DMS79 (cell line): ENCODE data around the gene PVALEF.

Source experiments
- DNase-seq: peaks from one replicate; lab custom pipeline; 2025; lab: John Stamatoyannopoulos, UW

PVALEF gene

DNA sequence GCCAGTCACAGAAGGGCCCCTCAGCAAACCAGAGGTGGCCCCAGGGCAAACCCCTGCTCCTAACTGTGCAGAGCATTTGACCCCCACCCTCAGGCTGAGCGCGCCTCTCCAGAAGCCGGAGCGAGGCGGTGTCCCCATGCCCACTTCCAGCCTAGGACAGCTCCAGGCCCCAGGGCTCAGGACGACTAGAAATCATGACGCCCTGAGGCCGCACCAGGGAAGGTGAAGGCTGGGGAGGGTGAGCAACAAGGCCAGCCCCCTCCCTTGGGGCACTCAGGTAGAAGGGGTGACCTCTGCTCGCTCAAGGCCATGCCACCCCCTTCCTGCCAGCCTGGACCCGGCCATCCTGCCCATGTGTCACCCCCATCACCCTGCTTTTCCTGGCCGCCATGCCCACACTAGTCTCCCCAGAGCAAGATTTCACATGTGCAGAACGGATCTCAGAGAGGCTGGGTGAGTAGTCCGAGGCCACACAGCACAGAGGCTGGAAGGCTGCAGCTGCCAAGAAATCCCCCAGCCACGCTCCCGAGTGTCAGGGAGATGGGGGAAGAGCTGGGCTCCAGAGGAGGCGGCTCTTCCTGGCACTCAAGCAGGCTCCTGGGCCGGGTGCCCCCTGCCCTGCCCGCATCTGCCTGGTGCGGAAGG is 2.1 kb upstream of the PVALEF start:
- no peak for DNase-seq

DNA sequence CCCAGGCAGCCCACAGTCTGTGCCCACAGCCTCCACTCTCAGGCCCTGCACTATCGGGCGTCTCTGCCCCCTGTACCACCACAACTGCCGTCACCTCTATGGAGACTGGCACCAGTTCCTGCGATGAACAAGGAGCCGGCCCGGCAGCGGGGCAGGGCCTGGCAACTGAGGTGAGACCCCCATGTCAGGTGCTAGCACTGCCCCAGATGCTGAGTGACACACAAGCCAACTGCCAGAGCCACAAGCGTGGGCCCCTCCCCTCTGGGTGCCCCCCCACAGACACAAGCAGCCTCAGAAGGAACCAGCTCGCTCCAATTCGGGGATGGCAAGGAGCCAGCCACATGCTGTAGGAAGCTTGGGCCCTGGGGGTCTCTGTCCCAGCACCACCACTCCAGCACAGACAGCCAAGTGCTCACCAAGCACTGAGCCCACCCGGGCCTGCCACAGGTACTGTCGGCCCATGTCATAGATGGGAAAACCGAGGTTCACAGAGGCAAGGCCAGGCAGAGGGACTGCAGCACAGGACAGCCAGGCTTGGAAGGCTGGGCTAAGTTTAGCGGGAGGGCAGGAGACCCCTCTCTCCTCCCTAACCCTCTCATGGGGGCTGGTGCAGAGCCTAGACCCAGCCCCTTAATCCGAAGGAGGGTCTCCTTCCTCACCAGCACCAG is 1.5 kb upstream of the PVALEF start:
- no peak for DNase-seq

DNA sequence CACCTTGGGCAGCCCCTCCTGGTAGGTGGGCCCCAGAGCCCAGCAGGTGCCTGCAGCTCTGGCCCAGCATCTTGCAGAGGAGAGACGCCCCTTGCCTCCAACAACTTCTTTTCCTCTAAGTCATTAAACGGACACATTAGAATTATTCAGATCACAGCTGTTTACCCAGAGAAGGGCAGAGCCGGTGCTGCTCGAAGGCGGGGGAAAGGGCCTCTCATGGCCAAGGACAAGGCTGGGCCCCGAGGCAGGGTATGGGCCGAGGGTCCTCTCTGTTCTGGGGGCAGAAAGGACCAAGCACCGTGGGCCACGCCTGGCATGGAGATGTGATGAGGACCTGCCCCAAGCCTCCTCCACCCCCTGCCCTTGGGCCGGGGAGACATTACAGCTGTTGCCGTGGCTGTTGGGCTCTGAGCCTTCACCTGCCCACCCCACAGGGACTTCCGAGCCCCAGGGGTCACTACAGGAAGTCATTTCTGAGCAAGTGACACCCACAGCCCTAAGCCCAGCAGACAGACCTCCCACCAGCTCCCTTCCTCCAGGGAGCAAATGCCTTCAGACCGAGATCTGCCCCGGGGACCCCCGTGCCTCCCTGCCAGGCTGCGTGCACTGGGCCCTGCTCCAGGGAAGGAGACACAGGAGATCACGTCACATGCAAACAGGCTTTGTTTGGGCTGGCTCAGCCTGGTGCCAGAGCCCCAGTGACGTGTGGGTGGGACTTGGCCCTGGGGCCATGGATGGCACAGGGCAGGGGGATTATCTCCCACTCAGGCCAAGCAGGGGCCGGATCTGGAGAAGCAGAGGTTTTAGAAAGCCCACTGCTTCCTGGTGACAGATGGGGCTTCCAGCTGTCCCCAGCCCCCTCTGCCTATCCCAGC is 699 bp upstream of the PVALEF start:
- DNase-seq = no peak

DNA sequence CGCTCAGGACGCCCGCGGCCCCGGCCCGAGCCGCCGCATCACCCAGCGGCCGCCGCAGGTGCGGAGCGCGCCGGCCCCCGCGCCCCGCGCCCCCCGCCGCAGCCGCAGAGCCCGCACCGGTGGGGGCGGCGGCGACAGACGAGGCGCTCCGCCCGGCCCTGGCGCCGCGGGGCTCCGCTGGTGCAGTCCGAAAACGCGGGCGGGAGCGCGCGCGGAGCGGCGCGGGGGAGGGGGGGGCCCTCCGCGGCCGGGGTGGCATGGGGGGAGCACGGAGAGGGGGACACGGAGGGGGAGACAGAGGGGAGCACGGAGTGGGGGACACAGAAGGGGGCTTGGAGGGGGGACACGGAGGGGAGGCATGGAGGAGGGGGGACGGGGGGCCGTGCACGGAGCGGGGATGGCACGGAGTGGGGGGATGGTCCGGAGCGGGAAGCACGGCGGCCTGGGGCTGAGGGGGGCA is 756 bp downstream of the PVALEF start, which contains the start of gene AATK:
Gene AATK, minus strand, starts transcription at position 189 of the 460 bp plus-strand sequence. CDS start 229 bp downstream, outside the sequence.
- DNase-seq = no peak

DNA sequence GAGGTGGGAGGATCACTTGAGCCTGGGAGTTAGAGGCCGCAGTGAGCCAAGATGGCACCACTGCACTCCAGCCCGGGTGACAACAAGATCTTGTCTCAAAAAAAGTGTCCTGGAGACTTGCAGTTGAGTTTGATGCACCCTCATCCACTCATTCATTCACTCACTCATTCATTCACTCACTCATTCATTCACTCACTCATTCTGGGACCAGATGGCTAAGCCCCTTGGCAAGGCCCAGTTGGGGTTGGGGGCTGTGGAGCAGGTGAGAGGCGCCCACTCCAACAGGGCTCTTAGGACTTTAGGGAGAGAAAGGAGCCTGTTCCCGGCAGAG is 1.9 kb downstream of the PVALEF start:
- DNase-seq = no peak

DNA sequence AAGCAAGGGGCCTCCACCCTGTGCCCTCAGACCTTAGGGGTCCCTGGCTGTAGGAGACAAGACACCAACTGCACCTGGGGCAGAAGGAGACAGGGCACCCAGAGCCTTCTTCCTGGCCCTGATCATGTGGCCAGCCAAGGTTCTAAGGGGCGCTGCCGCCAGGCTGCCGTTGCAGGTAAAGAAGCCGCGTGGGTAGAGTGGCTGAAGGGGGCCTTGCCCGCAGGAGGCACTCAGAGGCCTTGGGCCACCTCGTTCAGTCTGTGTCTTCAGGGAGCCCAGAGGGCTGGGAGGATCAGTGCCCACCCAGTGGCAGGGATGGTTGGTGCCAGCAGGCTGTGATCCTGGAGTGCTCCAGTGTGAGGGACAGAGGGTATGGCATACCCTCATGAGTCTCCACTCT is 2.3 kb downstream of the PVALEF start:
- DNase-seq = no peak

DNA sequence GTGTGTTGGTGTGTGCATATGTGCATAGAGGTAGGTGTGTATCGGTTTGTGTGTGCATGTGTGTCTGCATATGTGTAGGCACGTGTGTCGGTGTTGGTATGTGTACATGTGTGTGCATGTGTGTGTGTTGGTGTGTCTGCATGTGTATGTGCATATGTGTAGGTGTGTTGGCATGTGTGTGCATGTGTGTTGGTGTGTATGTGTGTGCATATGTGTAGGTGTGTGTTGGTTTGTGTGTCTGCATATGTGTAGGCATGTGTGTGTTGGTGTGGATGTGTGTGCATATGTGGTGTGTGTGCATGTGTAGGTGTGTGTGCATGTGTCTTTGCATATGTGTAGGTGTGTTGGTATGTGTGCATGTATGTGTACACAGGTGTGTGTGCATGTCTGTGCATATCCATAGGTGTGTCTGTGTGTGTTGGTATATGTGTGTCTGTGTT is 4.6 kb downstream of the PVALEF start:
- no peak for DNase-seq

DNA sequence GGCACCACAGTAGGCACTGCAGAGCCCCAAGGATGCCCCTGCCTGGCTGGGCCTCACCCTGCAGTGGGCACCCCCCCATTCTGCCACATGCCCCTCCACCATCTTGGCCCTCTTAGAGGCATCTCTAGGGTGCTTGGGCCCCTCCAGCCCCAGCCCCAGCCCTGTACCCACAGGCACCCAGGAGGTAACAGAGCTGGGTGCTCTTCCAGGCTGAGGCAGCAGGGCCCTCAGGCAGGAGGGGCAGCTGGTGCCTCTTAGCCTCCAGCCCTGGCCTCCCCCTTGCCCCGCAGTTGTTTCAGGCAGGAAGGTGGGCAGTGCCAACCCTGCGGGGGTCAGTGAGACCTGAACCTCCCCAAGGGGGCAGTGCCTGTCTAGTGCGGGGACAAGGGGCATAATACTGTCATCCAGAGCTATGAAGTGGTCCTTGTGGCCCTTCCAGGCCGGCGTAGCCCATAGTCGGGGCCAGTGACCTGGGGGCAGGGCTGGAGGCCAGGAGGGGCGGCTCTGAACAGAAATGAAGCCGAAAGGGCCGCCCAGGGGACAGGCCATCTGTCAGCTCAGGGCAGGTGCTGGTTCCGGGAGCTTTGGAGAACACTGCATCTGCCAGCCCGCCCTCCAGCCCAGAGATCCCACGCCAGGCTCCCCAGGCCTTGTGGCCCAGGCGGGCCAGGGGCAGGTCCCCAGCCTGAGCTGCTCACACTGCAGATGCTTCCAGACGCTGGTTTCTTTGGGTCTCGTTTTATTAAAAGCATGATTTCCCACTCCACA is 5.6 kb downstream of the PVALEF start:
- no peak for DNase-seq

DNA sequence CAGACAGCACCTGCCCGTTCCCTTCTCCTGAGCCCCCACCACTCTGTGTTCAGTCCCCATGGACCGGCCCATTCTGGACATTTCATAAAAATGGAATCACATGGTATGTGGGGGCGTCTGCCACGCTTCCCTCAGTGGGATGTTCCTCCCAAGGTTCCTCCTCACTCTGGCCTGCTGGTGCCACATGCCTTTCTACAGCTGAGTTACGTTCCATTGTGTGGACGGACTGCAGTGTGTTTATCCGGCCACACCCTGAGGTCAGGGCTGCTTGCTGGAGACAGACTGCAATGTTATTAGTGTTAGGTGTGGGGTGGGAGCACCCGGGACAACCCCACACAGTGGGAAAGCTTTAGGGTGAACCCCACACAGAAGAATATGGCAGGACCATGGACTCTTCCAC is 6.6 kb downstream of the PVALEF start:
- no peak for DNase-seq

DNA sequence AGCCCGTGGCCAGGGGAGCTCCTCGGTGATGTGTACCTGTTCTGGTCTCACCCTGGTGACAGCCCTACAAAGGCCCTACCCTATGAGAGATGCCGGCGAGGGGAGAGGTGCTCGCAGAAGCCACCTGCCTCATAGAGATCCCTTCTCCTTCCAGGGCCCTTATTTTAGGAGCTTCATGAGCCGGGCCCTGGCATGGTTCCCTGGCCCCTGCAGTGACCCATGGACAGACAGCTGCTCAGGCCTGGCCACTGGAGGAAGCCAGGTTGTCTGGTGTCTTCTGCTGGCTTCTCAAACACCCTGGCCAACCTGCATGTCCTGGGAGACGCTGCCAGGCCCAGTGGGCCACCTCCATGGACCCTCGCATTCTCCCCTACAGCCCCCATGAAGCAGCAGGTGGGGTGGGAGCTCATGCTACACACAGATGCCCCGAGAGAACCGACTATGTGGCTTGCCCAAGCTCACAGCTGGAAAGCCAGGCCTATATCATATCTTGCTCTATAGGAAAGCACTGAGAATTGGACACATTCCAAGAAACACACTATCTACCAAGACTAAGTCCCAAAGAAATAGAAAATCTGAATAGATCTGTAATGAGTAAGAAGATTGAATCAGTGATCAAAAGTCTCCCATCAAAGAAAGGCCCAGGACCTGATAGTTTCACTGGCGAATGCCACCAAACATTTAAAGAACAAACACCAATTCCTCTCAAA is 7.9 kb downstream of the PVALEF start:
- no peak for DNase-seq

DNA sequence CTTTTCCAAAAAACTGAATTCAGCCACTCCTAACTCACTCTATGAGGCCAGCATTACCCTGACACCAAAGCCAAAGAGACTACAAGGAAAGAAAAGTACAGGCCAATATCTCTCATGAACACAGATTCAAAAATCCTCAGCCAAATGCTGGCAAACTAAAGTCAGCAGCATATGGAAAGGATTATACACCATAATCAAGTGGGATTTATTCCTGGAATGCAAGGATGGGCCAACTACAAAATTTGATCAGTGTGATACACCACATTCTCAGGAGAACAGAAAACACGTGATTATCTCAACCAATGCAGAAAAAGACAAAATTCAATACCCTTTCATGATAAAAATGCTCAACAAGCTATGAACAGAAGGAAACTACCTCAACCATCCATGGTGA is 8.5 kb downstream of the PVALEF start:
- DNase-seq = no peak

DNA sequence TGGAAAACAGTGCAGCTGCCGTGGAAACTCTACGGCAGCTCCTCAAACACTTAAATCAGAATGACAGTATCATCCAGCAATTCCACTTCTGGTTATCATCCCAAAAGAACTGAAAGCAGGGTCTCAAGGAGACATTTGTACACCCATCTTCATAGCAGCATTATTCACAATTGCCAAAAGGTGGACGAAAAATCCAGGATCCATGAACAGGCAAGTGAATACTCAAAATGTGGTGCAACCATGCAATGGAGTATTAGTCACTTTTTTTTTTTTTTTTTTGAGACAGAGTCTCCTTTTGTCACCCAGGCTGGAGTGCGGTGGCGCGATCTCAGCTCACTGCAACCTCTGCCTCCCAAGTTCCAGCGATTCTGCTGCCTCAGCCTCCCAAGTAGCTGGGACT is 11.4 kb downstream of the PVALEF start:
- no peak for DNase-seq

DNA sequence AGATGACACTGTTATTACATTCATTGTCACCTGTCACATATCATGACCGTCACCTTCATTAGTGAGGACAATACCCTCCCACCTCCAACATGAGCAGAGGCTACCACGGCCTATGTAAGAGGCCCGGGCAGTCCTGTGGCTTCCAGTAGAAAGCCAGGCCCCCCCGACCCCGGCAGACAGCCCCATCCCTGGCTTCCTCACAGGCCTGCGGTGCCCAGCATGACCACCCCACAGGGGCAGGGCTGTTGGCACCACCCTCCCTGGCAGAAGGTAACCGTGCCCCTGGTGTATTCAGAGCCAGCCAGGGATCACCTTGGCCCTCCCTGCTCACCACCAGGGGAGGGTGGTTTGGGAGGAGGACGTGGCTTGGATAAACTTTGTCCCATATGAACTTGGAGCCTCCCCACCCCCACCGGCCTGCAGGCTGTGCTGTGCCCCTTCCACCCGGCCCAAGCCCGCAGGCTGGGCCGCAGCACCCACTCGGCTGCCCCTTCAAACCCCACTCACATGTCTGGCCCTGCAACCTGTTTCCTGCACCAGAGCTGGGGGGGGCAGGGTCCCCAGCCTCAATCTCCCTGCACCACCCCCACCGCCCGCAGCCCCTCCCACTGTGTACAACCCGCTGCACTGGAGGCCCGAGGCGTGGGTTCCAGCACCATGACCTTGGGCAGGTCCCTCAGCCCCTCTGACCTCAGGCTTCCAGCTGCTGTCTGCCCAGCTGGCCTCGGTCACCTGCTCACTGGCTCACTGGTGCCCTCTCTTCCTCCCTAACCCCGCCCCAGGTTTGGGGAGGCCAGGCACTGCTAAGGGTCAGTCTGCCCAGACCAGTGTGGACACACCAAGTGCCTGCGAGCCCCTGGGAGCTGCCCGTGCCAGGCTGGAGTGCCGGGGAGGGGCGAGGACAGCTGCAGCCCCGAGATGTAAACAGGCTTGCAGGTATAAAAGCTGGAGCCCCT is 13.1 kb downstream of the PVALEF start:
- no peak for DNase-seq

DNA sequence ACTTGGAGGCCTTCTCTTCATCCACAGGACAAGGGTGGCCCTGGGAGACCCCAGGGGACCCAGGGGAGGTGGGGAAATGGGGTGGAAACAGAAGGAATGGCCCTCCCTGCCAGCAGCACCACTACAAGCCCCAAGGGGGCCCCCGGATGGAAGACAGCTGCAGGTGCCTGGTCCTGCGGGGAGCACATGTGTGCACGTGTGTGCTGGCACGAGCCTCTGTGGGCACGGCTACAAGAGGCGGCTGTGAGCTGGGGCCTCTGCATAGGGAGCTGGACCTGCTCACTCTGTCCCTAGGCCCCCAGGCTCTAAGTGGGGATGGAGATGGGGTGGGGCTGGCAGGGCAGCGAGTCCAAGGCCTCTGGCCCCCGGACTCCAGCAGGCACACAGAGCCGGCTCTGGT is 13.9 kb downstream of the PVALEF start:
- DNase-seq = no peak

DNA sequence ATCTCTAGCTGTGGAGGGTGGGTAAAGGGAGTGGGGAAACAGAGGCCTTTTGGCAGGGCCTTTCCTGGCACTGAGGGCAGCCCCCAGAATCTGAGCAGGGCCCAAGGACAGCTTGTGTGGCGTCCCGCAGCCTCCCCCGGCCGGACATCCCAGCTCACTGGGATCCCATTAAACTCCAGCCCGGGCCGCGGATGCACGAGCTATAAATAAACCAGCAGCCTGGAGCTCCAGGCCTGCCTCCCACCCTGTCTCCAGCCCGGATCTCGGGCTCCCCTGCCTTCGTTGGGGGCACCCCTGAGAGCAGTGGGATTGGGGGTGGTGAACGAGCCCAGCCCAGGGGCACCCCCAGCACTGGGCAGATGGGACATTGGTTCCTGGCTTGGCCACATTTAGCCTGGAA is 14.6 kb downstream of the PVALEF start:
- DNase-seq = no peak

DNA sequence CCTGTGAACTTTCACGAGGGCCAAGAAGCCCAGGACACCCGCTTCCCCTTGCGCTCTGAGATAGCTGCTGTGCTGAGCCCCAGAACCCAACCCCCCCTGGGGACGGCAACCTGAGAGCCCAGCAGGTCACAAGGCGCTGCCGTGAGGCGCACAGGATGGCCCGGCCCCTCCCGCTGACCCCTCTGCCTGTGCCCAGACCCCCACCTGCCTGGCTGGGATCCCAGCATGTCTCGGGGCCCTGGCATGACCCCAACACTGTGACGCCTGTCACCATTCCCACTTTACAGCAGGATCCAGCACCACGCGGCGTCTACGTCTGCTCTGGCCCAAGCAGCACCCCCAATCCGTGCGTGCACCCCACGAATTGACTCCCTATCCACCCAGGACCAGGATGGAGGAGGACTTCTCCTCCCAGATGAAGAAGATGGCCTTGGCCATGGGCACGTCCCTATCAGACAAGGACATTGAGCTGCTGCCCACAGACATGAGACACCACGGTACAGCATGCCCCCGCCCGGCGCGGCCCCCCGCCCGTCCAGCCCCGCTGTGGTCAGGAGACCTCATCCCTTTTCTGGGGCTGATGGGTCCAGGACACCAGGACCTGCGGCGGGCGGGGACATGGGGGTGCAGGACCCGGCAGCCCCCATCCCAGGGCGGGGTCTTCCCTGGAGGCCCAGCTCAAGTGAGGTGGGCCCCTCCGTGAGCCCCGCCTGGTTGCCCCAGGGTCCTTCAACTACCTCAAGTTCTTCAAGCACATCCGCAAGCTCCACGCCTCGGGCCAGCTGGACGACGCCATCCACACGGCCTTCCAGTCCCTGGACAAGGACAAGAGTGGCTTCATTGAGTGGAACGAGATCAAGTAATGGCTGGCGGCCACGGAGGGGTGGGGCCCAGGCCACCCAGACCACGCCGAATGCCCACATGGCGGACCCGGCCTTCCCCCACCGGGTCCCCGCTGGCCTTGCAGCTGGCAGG is 15.8 kb downstream of the PVALEF start:
- DNase-seq = no peak

DNA sequence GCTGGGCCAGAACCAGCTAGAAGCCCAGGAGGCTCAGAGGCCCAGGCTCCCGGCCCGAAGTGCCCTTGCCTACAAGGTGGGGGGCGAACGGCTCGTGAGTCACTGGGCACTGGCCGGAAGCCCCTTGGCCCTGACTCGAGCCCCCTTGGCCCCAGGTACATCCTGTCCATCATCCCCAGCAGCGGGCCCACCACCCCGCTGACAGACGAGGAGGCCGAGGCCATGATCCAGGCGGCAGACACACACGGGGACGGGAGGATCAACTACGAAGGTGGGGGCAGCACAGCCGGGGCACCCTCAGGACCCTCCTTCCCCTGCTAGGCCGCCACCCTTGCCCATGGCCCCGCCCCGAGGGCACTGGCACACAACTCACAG is 16.5 kb downstream of the PVALEF start:
- no peak for DNase-seq

DNA sequence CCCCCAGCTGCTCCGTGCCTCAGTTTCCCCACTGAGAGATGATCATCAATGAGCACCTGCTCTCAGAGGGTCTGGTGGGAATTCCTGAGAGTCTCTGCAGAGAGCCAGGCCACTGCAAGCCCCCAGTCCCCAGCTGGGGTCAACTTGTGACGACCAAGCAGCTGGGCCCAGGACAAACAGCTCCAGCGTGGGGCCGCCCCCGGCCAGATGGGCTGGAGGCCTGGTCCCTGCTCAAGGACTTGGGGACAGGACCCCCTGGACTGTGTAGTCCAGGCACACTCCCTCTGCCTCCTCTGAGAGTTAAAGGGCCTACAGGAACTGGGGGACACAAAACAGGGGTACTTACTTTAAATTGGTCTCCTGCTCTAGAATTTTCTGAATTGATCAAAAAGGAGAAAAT is 17.3 kb downstream of the PVALEF start:
- no peak for DNase-seq

DNA sequence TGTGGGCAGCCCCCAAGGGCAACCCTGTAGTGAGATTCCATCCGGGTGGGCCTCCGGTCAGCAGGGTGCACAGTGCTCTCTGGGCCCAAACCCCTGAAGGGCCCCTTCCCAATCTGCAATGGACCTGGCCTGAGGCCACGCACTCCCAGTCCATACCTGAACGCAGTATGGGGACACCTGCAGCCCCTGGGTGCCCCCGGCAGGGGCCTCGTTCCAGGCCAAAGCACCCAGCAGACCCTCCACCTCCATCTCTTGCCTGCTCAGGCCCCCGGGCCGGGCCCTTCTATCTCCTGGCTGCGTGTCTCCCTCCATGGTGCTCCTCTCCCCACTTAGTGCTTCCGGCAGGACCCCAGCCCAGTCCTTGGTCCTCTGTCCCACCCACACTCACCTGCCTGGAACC is 18.0 kb downstream of the PVALEF start:
- DNase-seq = no peak
